GM18502 (cell line): ENCODE measurements around the gene OR6C76.
"Not testable (repeated sequence)": the region's sequence is repeated elsewhere in the genome, so short reads cannot be mapped to it uniquely, and the experiment has no call there.

Experiments used
- ATAC-seq: cut with Tn5 transposase; IDR thresholded peaks from one replicate; pipeline ENCODE4 v1.9.1; 2021; ENCODE audit warnings: mild to moderate bottlenecking; ENCODE audit not compliant: unreplicated experiment, poor library complexity

The OR6C76 gene

GRCh38 chr12:55464926-55465325 lies 38.9 kb downstream of the OR6C76 start:
- not testable (repeated sequence) for ATAC-seq

GRCh38 chr12:55467836-55468235 lies 41.8 kb downstream of the OR6C76 start:
- ATAC-seq, result peak; percentile 86

- no peak for ATAC-seq
Observed at GRCh38 chr12:55469291-55469690, 43.2 kb downstream of the OR6C76 start.

- ATAC-seq, result no peak
Observed at GRCh38 chr12:55470088-55470829, 44.2 kb downstream of the OR6C76 start, which contains the start of gene OR6C70. OR6C70 (minus strand) TSS chr12:55470138; CDS start chr12:55470138, 0 bp downstream.

- ATAC-seq, result no peak
Observed at GRCh38 chr12:55472264-55472663, 46.2 kb downstream of the OR6C76 start.
